ENCODE measurements around the gene CYYR1. TPM values are rescaled to one million over a fixed set of nuclear protein-coding genes. Genes with fewer than 3 reads are reported as not detected.
A peak's percentile ranks its signal among the peaks of the same experiment; 100 is the strongest.

Gene CYYR1
- polyA plus RNA-seq, 2 of the 4 experiments (the other 2 are of a cell fraction) = not detected

- TF ChIP-seq CBX2 (IDR thresholded peaks at IDR 0.05; ENCODE audit: borderline replicate concordance, low read depth) (no peak), CHD4 (IDR thresholded peaks at IDR 0.05; ENCODE audit: borderline replicate concordance) (no peak), MAFK (IDR thresholded peaks at IDR 0.05; ENCODE audit: partially characterized antibody) (no peak), FOSL2 (IDR thresholded peaks at IDR 0.05) (no peak), FOSL2 (CRISPR knock-in tag; IDR thresholded peaks at IDR 0.05) (no peak), JUNB (IDR thresholded peaks at IDR 0.05) (no peak)
Observed at GRCh38 chr21:26583769-26584168, 10.7 kb upstream of the CYYR1 start (continued).

- H3K4me1 ChIP-seq = no peaks in the 10 kb centered on the region
- H3K4me3 ChIP-seq = no peak overlapping the region
- ATAC-seq = no peak
- TF ChIP-seq JUN (IDR thresholded peaks at IDR 0.05) = no peak
- peak; percentile 36 for TF ChIP-seq ZC3H11A (IDR thresholded peaks at IDR 0.05)
- no peak for TF ChIP-seq HOXA7 (CRISPR knock-in tag; IDR thresholded peaks at IDR 0.05)
- WGBS (ENCODE audit: missing lambda C conversion rate) = 29% methylated on average over 1 of the region's 1 CpG
- FAIRE-seq = no peak
- ChIA-PET POLR2A (no interaction called here), CTCF (interaction anchor here (0.6 kb wide), 1 partner anchor 128 kb away, joined by 3 read pairs; no protein-coding TSS in a partner anchor)
- no peak for DNase-seq (ENCODE audit: low read depth in 1 of 2, low spot score in 1 of 2)
- no peak overlapping the region for H3K27ac ChIP-seq
- H3K4me2 ChIP-seq = no peak overlapping the region
- peaks cover 6% of the 10 kb centered on the region; the same call in 1 of the 3 replicates for H3K9me3 ChIP-seq
Observed at GRCh38 chr21:26581818-26582217, 8.7 kb upstream of the CYYR1 start.

- ChIA-PET CTCF (interaction anchor here (0.9 to 1.1 kb wide), 2 partner anchors 23 to 146 kb away, joined by 3 read pairs; no protein-coding TSS in a partner anchor), POLR2A (no interaction called here)
- DNase-seq (ENCODE audit: low read depth in 1 of 2, low spot score in 1 of 2) (no peak), ATAC-seq (no peak), FAIRE-seq (no peak)
- TF ChIP-seq ZFP36 (IDR thresholded peaks at IDR 0.05; ENCODE audit: borderline replicate concordance, partially characterized antibody) (no peak), CBX8 (IDR thresholded peaks at IDR 0.05) (no peak), POLR2A (IDR thresholded peaks at IDR 0.05; ENCODE audit: low read length) (no peak), HES2 (IDR thresholded peaks at IDR 0.05) (no peak), ZSCAN20 (CRISPR knock-in tag; IDR thresholded peaks at IDR 0.05) (no peak), ESRRA (IDR thresholded peaks at IDR 0.05; ENCODE audit: borderline replicate concordance, low read length) (no peak), RCOR1 (IDR thresholded peaks at IDR 0.05; ENCODE audit: low read depth, low read length) (no peak), TP53 (CRISPR knock-in tag; IDR thresholded peaks at IDR 0.05) (no peak), E2F6 (IDR thresholded peaks at IDR 0.05; ENCODE audit: borderline replicate concordance, low read depth) (no peak), EHF (CRISPR knock-in tag; IDR thresholded peaks at IDR 0.05) (no peak), MAX (IDR thresholded peaks at IDR 0.05) (no peak), JUN (IDR thresholded peaks at IDR 0.05) (no peak), BHLHE40 (IDR thresholded peaks at IDR 0.05; ENCODE audit: low read depth, low read length) (no peak), POLR2AphosphoS2 (conservative IDR thresholded peaks at IDR 0.05; ENCODE audit: low read length) (no peak), FOSL2 (IDR thresholded peaks at IDR 0.05) (no peak), FOSL2 (CRISPR knock-in tag; IDR thresholded peaks at IDR 0.05) (no peak), RARB (CRISPR knock-in tag; IDR thresholded peaks at IDR 0.05) (no peak), RAD21 (conservative IDR thresholded peaks at IDR 0.05 in 1 of 2, IDR thresholded peaks at IDR 0.05 in 1 of 2) (no peak)
- no peaks in the 10 kb centered on the region; the same call in 2 of the 3 replicates for H3K9me3 ChIP-seq
- H3K4me2 ChIP-seq = no peak overlapping the region
- H3K27ac ChIP-seq = no peak overlapping the region
- H3K4me1 ChIP-seq = no peaks in the 10 kb centered on the region
- WGBS (ENCODE audit: missing lambda C conversion rate) = 16% methylated on average over 11 of the region's 11 CpGs
- no peak overlapping the region for H3K4me3 ChIP-seq
Observed at GRCh38 chr21:26572076-26572701, 897 bp downstream of the CYYR1 start.

- Histone ChIP-seq H3K4me2 (no peak overlapping the region), H3K4me1 (no peaks in the 10 kb centered on the region), H3K9me3 (no peaks in the 10 kb centered on the region; the same call in 2 of the 3 replicates), H3K4me3 (no peak overlapping the region), H3K27ac (no peak overlapping the region)
- 36% methylated on average over 3 of the region's 3 CpGs for WGBS (ENCODE audit: missing lambda C conversion rate)
- ChIA-PET POLR2A (no interaction called here), CTCF (no interaction called here)
- ATAC-seq = no peak
- FAIRE-seq = no peak
- DNase-seq (ENCODE audit: low read depth in 1 of 2, low spot score in 1 of 2) = no peak
- TF ChIP-seq TP53 (CRISPR knock-in tag; IDR thresholded peaks at IDR 0.05) = no peak
- TF ChIP-seq BHLHE40 (IDR thresholded peaks at IDR 0.05; ENCODE audit: low read depth, low read length) = no peak
- no peak for TF ChIP-seq TFCP2L1 (CRISPR knock-in tag; IDR thresholded peaks at IDR 0.05)
- no peak for TF ChIP-seq HOXB5 (CRISPR knock-in tag; IDR thresholded peaks at IDR 0.05)
- TF ChIP-seq EP300 (IDR thresholded peaks at IDR 0.05) = no peak
- no peak for TF ChIP-seq JUNB (IDR thresholded peaks at IDR 0.05)
- TF ChIP-seq REST (IDR thresholded peaks at IDR 0.05) = no peak
- no peak for TF ChIP-seq MAFK (IDR thresholded peaks at IDR 0.05; ENCODE audit: partially characterized antibody)
- no peak for TF ChIP-seq RNF2 (IDR thresholded peaks at IDR 0.05; ENCODE audit: borderline replicate concordance, low read depth)
- TF ChIP-seq KDM1A (IDR thresholded peaks at IDR 0.05; ENCODE audit: low read depth) = no peak
- no peak for TF ChIP-seq GATA3 (IDR thresholded peaks at IDR 0.05; ENCODE audit: borderline replicate concordance)
Observed at GRCh38 chr21:26570203-26570602, 2.9 kb downstream of the CYYR1 start.

All from A549 (cell line).